Naive thymus-derived CD4-positive, alpha-beta T cell (primary cell): ENCODE results near the gene EPHB1. TPM values are rescaled to one million over a fixed set of nuclear protein-coding genes. Genes with fewer than 3 reads are reported as not detected.
"Not testable (repeated sequence)": the region's sequence is repeated elsewhere in the genome, so short reads cannot be mapped to it uniquely, and the experiment has no call there.

Experiments
- ATAC-seq: fragments of 150-1000 bp; cut with Tn5 transposase; 2 replicates; pipeline ENCODE4 v1.10.0; 2021; ENCODE audit warnings: mild to moderate bottlenecking, moderate library complexity
- CTCF ChIA-PET: fragments of 350-600 bp; sonication (Branson Sonifier 250); formaldehyde crosslinking; loops from one replicate; lab custom pipeline; 2021; ENCODE audit warnings: antibody characterized with exemption; lab: Charles Lee
- POLR2A ChIA-PET: fragments of 350-600 bp; sonication (Branson Sonifier 250); formaldehyde crosslinking; loops from one replicate; lab custom pipeline; 2021; ENCODE audit warnings: antibody characterized with exemption, inconsistent platforms; lab: Charles Lee
- DNase-seq, 9 donors: peaks; one replicate each; pipeline versions ENCODE4 v3.0.0 to v3.0.0-alpha.2; 2020 to 2022; ENCODE audit warnings: mixed read lengths in 1 of 9
- H3K27ac ChIP-seq: one replicate; pipeline ENCODE4 v1.7.0; 2013; ENCODE audit warnings: mild to moderate bottlenecking, low read depth, low read length, moderate library complexity
- H3K27me3 ChIP-seq, 2 donors: one replicate each; pipeline ENCODE4 v1.7.0; 2013; ENCODE audit warnings: low read length in 2 of 2, mild to moderate bottlenecking in 2 of 2, moderate library complexity in 2 of 2; ENCODE audit not compliant: control insufficient read depth in 2 of 2, insufficient read depth in 2 of 2
- H3K36me3 ChIP-seq, 3 experiments: 1 replicate in 2 of 3; 2 replicates in 1 of 3; pipeline ENCODE4 v1.7.0; 2013; ENCODE audit warnings: low read length in 3 of 3, mild to moderate bottlenecking in 3 of 3, moderate library complexity in 1 of 3; ENCODE audit not compliant: insufficient read depth in 3 of 3, control insufficient read depth in 2 of 3
- H3K4me1 ChIP-seq, 2 donors: one replicate each; pipeline ENCODE4 v1.7.0; 2013; ENCODE audit warnings: low read length in 2 of 2, mild to moderate bottlenecking in 2 of 2, moderate library complexity in 1 of 2; ENCODE audit not compliant: control insufficient read depth in 2 of 2, insufficient read depth in 2 of 2
- H3K4me3 ChIP-seq: 2 replicates; pipeline ENCODE4 v1.7.0; 2013; ENCODE audit warnings: mild to moderate bottlenecking, low read length
- H3K9me3 ChIP-seq, 3 experiments: 1 replicate in 2 of 3; 2 replicates in 1 of 3; pipeline ENCODE4 v1.7.0; 2013; ENCODE audit warnings: low read length in 3 of 3; ENCODE audit not compliant: control insufficient read depth in 2 of 3
- H3K27ac Mint-ChIP-seq, 9 donors: one replicate each; pipeline ENCODE4 v1.8.0; 2020 to 2022; ENCODE audit warnings: mixed read lengths in 9 of 9, mild to moderate bottlenecking in 8 of 9, moderate library complexity in 5 of 9, inconsistent platforms in 2 of 9
- H3K27me3 Mint-ChIP-seq, 5 donors: one replicate each; pipeline ENCODE4 v1.8.0; 2021 to 2022; ENCODE audit warnings: mixed read lengths in 5 of 5, mild to moderate bottlenecking in 1 of 5
- H3K36me3 Mint-ChIP-seq, 5 donors: one replicate each; pipeline ENCODE4 v1.8.0; 2020 to 2022; ENCODE audit warnings: mixed read lengths in 5 of 5, mild to moderate bottlenecking in 3 of 5, inconsistent platforms in 1 of 5
- H3K4me1 Mint-ChIP-seq, 7 donors: one replicate each; pipeline ENCODE4 v1.8.0; 2020 to 2022; ENCODE audit warnings: mixed read lengths in 7 of 7, mild to moderate bottlenecking in 3 of 7, inconsistent platforms in 1 of 7
- H3K4me3 Mint-ChIP-seq, 10 donors: one replicate each; pipeline ENCODE4 v1.8.0; 2020 to 2022; ENCODE audit warnings: mild to moderate bottlenecking in 10 of 10, mixed read lengths in 10 of 10, moderate library complexity in 6 of 10, inconsistent platforms in 2 of 10
- H3K9me3 Mint-ChIP-seq, 11 donors: one replicate each; pipeline ENCODE4 v1.8.0; 2020 to 2022; ENCODE audit warnings: mixed read lengths in 11 of 11, mild to moderate bottlenecking in 4 of 11, inconsistent platforms in 1 of 11, moderate library complexity in 1 of 11
- intact Hi-C, 2 donors: fragments of 100-400 bp; cut with micrococcal nuclease; formaldehyde crosslinking; loops; one replicate each; pipeline ENCODE4 v1.15.1; 2023
- polyA plus RNA-seq, 2 donors: library from polyadenylated mRNA; unstranded; fragments of 300-500 nt; fragmentation: Illumina TruSeq; gene quantifications; one replicate each; pipeline ENCODE4 v1.2.3, GENCODE V29; 2021
- total RNA-seq, 6 experiments: library from RNA in 5 of 6; stranded (reverse) in 5 of 6; gene quantifications; 1 replicate in 5 of 6; 2 replicates in 1 of 6; pipeline ENCODE4 v1.2.3 and lab custom pipeline; 2021 to 2026

Gene EPHB1
- total and polyA plus RNA-seq, 7 experiments from 2014 or later: 1.6 to 2.2 (median 1.8) TPM; not detected in 4

DNA sequence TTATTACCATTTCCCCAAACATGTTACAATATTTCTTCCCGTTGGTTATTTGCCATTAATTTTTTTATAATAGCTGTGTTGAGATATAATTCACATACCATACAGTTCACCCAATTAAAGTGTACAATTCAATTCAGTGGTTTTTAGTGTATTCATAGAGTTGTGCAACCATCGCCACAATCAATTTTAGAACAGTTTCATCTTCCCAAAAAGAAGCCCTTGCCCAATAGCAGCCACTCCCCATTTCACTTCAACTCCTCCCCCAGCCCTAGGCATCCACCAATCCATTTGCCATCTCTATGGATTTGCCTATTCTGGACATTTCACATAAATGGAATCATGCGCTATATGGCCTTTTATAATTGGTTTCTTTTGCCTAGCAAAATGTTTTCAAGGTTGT, 225.1 kb downstream of the EPHB1 start:
- H3K27me3 Mint-ChIP-seq: peaks cover 0 to 14% (median 4%) of the 10 kb centered on the region in 5 donors
- H3K9me3 Mint-ChIP-seq: no peaks in the 10 kb centered on the region
- Histone ChIP-seq H3K9me3 (no peaks in the 10 kb centered on the region), H3K4me1 (no peaks in the 10 kb centered on the region), H3K4me3 (no peak overlapping the region), H3K27ac (no peak overlapping the region), H3K27me3 (no peaks in the 10 kb centered on the region), H3K36me3 (no peaks in the 10 kb centered on the region)
- H3K4me1 Mint-ChIP-seq: peaks cover 0 to 5% (median 0%) of the 10 kb centered on the region in 7 donors
- CTCF ChIA-PET: no interaction called here
- intact Hi-C loops: no loop called here
- POLR2A ChIA-PET: no interaction called here
- H3K4me3 Mint-ChIP-seq: no peak overlapping the region
- DNase-seq: no peak
- ATAC-seq: no peak
- H3K27ac Mint-ChIP-seq: no peak overlapping the region
- no peaks in the 10 kb centered on the region for H3K36me3 Mint-ChIP-seq

DNA sequence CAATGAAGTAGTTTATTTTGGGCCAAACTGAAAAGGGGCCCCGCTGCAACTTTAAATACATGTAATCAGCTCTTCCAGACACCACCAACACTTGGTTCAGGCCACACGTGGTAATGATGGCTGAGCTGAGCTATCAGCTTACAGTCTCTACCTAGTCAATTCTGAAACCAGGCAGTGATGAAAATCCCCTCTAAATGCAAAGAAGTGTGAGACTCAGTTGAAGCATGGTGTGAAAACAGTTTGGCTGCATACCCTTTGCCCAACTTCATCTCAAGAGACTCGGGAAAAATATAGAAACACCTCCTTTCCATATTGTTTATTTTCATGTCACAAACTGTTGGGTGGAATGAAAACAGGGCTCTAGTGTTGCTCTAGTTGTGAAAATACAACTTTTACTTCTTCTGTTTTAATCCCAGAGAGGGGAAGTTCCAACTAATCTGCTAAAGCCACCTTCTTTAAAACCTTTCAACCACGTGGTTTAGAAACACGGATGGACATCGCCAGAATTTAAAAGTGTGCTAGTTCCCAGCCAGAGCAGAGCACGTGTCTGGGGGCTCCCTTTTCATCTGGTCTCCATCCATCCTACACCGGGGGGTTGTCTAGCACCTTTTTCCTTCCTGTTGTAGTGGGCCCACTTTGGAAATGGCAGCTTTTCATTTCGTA, 229.1 kb downstream of the EPHB1 start:
- Mint-ChIP-seq H3K36me3 (no peaks in the 10 kb centered on the region), H3K4me1 (no peaks in the 10 kb centered on the region), H3K9me3 (no peaks in the 10 kb centered on the region), H3K4me3 (no peak overlapping the region), H3K27me3 (peaks cover 0 to 7% (median 0%) of the 10 kb centered on the region in 5 donors), H3K27ac (no peak overlapping the region)
- Histone ChIP-seq H3K27me3 (no peaks in the 10 kb centered on the region), H3K27ac (no peak overlapping the region), H3K4me1 (no peaks in the 10 kb centered on the region), H3K4me3 (no peak overlapping the region), H3K36me3 (no peaks in the 10 kb centered on the region), H3K9me3 (no peaks in the 10 kb centered on the region)
- intact Hi-C loops: no loop called here
- ChIA-PET POLR2A (no interaction called here), CTCF (no interaction called here)
- no peak for DNase-seq
- no peak for ATAC-seq

GRCh38 chr3:135030768-135031615, 235.9 kb downstream of the EPHB1 start:
- H3K4me3 ChIP-seq, DNase-seq, H3K9me3 ChIP-seq, H3K4me1 ChIP-seq, POLR2A ChIA-PET, ATAC-seq, H3K4me1 Mint-ChIP-seq, CTCF ChIA-PET, H3K36me3 ChIP-seq, H3K4me3 Mint-ChIP-seq, H3K36me3 Mint-ChIP-seq, H3K27me3 ChIP-seq, H3K27ac ChIP-seq, intact Hi-C loops, H3K27ac Mint-ChIP-seq: not testable (repeated sequence)
- H3K9me3 Mint-ChIP-seq: peaks cover 0 to 12% (median 4%) of the 10 kb centered on the region in 11 donors
- H3K27me3 Mint-ChIP-seq: peaks cover 16 to 51% (median 22%) of the 10 kb centered on the region in 5 donors

- no peak overlapping the region for H3K4me3 Mint-ChIP-seq
- peaks cover 0 to 12% (median 4%) of the 10 kb centered on the region in 11 donors for H3K9me3 Mint-ChIP-seq
- intact Hi-C loops: no loop called here
Observed at GRCh38 chr3:135033737-135034136, 238.7 kb downstream of the EPHB1 start.

DNA sequence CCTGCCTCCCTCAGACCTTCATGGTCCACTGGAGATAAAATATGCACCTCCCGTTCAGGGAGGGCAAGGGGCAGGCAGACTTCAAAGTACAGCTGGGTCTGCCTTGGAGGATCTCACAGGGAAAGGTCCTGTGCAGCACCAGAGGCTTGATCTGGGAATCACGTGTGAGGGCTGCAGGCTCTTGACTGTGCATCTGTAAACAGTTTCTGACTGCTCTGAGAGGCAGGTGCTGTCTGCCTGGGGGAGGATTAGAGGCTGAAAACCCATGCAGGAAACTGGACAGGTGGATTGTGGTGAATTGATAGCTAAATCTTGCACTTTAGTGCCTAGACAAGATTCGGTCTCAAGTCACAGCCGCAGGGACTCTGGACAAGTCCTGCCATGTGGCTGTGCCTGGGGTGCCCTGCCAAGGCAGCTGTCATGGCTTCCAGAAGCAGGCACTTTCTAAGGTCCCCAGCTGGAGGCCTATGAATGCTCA, 239.3 kb downstream of the EPHB1 start:
- no peak for ATAC-seq
- Mint-ChIP-seq H3K27ac (no peak overlapping the region), H3K4me3 (no peak overlapping the region), H3K9me3 (peaks cover 0 to 12% (median 4%) of the 10 kb centered on the region in 11 donors), H3K4me1 (no peaks in the 10 kb centered on the region), H3K36me3 (peaks cover 0 to 5% (median 0%) of the 10 kb centered on the region in 5 donors), H3K27me3 (peaks cover 16 to 53% (median 26%) of the 10 kb centered on the region in 5 donors)
- CTCF ChIA-PET: no interaction called here
- no peak overlapping the region for H3K4me3 ChIP-seq
- H3K27ac ChIP-seq: no peak overlapping the region
- H3K9me3 ChIP-seq: no peaks in the 10 kb centered on the region
- POLR2A ChIA-PET: no interaction called here
- peaks cover 0 to 3% of the 10 kb centered on the region in 2 donors for H3K27me3 ChIP-seq
- H3K4me1 ChIP-seq: no peaks in the 10 kb centered on the region
- intact Hi-C loops: no loop called here
- no peak for DNase-seq
- H3K36me3 ChIP-seq: no peaks in the 10 kb centered on the region

More at GRCh38 chr3:135033737-135034136, 238.7 kb downstream of the EPHB1 start:
- no peaks in the 10 kb centered on the region for H3K4me1 ChIP-seq
- H3K36me3 ChIP-seq: no peaks in the 10 kb centered on the region
- DNase-seq: no peak
- Mint-ChIP-seq H3K27me3 (peaks cover 16 to 53% (median 26%) of the 10 kb centered on the region in 5 donors), H3K36me3 (peaks cover 0 to 5% (median 0%) of the 10 kb centered on the region in 5 donors), H3K4me1 (no peaks in the 10 kb centered on the region), H3K27ac (no peak overlapping the region)
- H3K9me3 ChIP-seq: no peaks in the 10 kb centered on the region
- no peak overlapping the region for H3K4me3 ChIP-seq
- H3K27ac ChIP-seq: no peak overlapping the region
- H3K27me3 ChIP-seq: peaks cover 0 to 3% of the 10 kb centered on the region in 2 donors
- CTCF ChIA-PET: no interaction called here
- POLR2A ChIA-PET: no interaction called here
- no peak for ATAC-seq

GRCh38 chr3:135034891-135035440, 239.9 kb downstream of the EPHB1 start:
- peaks cover 0 to 5% (median 0%) of the 10 kb centered on the region in 5 donors for H3K36me3 Mint-ChIP-seq

More at GRCh38 chr3:135034891-135035440, 239.9 kb downstream of the EPHB1 start:
- POLR2A ChIA-PET: no interaction called here
- Histone ChIP-seq H3K4me3 (no peak overlapping the region), H3K27me3 (peaks cover 0 to 3% of the 10 kb centered on the region in 2 donors), H3K4me1 (no peaks in the 10 kb centered on the region), H3K9me3 (no peaks in the 10 kb centered on the region), H3K27ac (no peak overlapping the region), H3K36me3 (no peaks in the 10 kb centered on the region)
- no peak overlapping the region for H3K27ac Mint-ChIP-seq
- peaks cover 0 to 12% (median 4%) of the 10 kb centered on the region in 11 donors for H3K9me3 Mint-ChIP-seq
- H3K4me3 Mint-ChIP-seq: peak overlapping the region in 1 of 10 donors; percentile 45
- CTCF ChIA-PET: no interaction called here
- no peaks in the 10 kb centered on the region for H3K4me1 Mint-ChIP-seq
- no peak for ATAC-seq
- no peak for DNase-seq
- peaks cover 16 to 53% (median 26%) of the 10 kb centered on the region in 5 donors for H3K27me3 Mint-ChIP-seq
- intact Hi-C loops: no loop called here
